Keratinocyte (primary cell): Measurements from ENCODE around the gene CXorf65. TPM values are rescaled to one million over a fixed set of nuclear protein-coding genes. Genes with fewer than 3 reads are reported as not detected.

Source experiments
- DNase-seq: peaks from one replicate; pipeline ENCODE4 v3.0.0-alpha.2; 2011; ENCODE audit warnings: low read depth, missing footprints, low spot score
- FAIRE-seq: peaks from 2 replicates; lab custom pipeline; 2011; peaks lifted over from hg19 to GRCh38; lab: Jason Lieb, UNC
- H2AFZ ChIP-seq: 2 replicates; pipeline ENCODE4 v1.6.0; 2012; ENCODE audit warnings: low read length, control low read depth, inconsistent platforms; ENCODE audit not compliant: control insufficient read depth
- H3K27ac ChIP-seq: 2 replicates; pipeline ENCODE4 v1.5.1; 2011; ENCODE audit warnings: low read length; ENCODE audit not compliant: control insufficient read depth, insufficient read depth
- H3K27me3 ChIP-seq: 3 replicates; pipeline ENCODE4 v1.6.0; 2011; ENCODE audit warnings: low read length; ENCODE audit not compliant: control insufficient read depth, insufficient read depth; ENCODE audit errors: extremely low read depth
- H3K36me3 ChIP-seq, 2 experiments: 2 replicates in 1 of 2; 3 replicates in 1 of 2; pipeline ENCODE4 v1.5.1; 2011; ENCODE audit warnings: low read length in 2 of 2, mild to moderate bottlenecking in 1 of 2; ENCODE audit not compliant: control insufficient read depth in 2 of 2, insufficient read depth in 2 of 2; ENCODE audit errors: extremely low read depth in 1 of 2
- H3K4me1 ChIP-seq: 3 replicates; pipeline ENCODE4 v1.5.1; 2011; ENCODE audit warnings: low read length; ENCODE audit not compliant: control insufficient read depth, insufficient read depth; ENCODE audit errors: extremely low read depth
- H3K4me2 ChIP-seq: 3 replicates; pipeline ENCODE4 v1.6.0; 2011; ENCODE audit warnings: low read depth, low read length; ENCODE audit not compliant: control insufficient read depth, insufficient read depth; ENCODE audit errors: extremely low read depth
- H3K4me3 ChIP-seq, 3 experiments: fragments of 200-600 bp in 1 of 3; sonication (generic) in 1 of 3; 2 replicates in 2 of 3; 3 replicates in 1 of 3; pipeline ENCODE4 v1.5.1; 2011 to 2016; ENCODE audit warnings: low read length in 3 of 3, mild to moderate bottlenecking in 3 of 3, control low read depth in 2 of 3, inconsistent platforms in 1 of 3, low read depth in 1 of 3, mixed read lengths in 1 of 3, mixed run types in 1 of 3, moderate library complexity in 1 of 3; ENCODE audit not compliant: control insufficient read depth in 2 of 3, insufficient read depth in 2 of 3; ENCODE audit errors: extremely low read depth in 1 of 3
- H3K79me2 ChIP-seq: 2 replicates; pipeline ENCODE4 v1.6.0; 2012; ENCODE audit warnings: low read length; ENCODE audit not compliant: control insufficient read depth, insufficient read depth
- H3K9ac ChIP-seq: 3 replicates; pipeline ENCODE4 v1.6.0; 2011; ENCODE audit warnings: low read length; ENCODE audit not compliant: control insufficient read depth, insufficient read depth; ENCODE audit errors: extremely low read depth
- H3K9me1 ChIP-seq: 3 replicates; pipeline ENCODE4 v1.6.0; 2011; ENCODE audit warnings: low read length; ENCODE audit not compliant: control insufficient read depth, insufficient read depth; ENCODE audit errors: extremely low read depth
- H3K9me3 ChIP-seq: 2 replicates; pipeline ENCODE4 v1.5.1; 2012; ENCODE audit warnings: low read depth, low read length; ENCODE audit not compliant: control insufficient read depth
- H4K20me1 ChIP-seq: 3 replicates; pipeline ENCODE4 v1.6.0; 2011; ENCODE audit warnings: low read length; ENCODE audit not compliant: control insufficient read depth, insufficient read depth; ENCODE audit errors: extremely low read depth
- EZH2 ChIP-seq: IDR thresholded peaks from one replicate; pipeline ENCODE4 v1.6.1; 2012; ENCODE audit warnings: inconsistent platforms, mild to moderate bottlenecking, low read length, moderate library complexity
- dilution Hi-C: fragments of 300-500 bp; cut with MboI; formaldehyde crosslinking; loops from one replicate; pipeline ENCODE4 v1.7.0; 2020; ENCODE audit warnings: low sequenced_read_pairs; ENCODE audit not compliant: extremely low pct_ligation_motif_present
- polyA plus RNA-seq, 5 experiments: library from polyadenylated mRNA; depleted of rRNA in 3 of 5; stranded (reverse) in 3 of 5; stranded (forward) in 1 of 5; unstranded in 1 of 5; fragments of >200 nt; gene quantifications; 1 replicate in 1 of 5; 2 replicates in 3 of 5; 3 replicates in 1 of 5; pipeline versions ENCODE4 v1.2.1 to v1.2.3, GENCODE V29; 2011 to 2012; ENCODE audit warnings: missing spikeins in 2 of 5, low read depth in 1 of 5, low replicate concordance in 1 of 5
- TF ChIP-seq, protein P1 (sequence below), 3 experiments: IDR thresholded peaks in 1 of 3; conservative IDR thresholded peaks in 1 of 3; optimal IDR thresholded peaks in 1 of 3; 2 replicates in 2 of 3; 3 replicates in 1 of 3; pipeline versions ENCODE3 to v1.5.1; 2011; ENCODE audit warnings: low read length in 3 of 3, mild to moderate bottlenecking in 3 of 3, moderate library complexity in 2 of 3, control low read depth in 1 of 3, inconsistent platforms in 1 of 3; ENCODE audit not compliant: insufficient read depth in 2 of 3; ENCODE audit errors: extremely low read depth in 1 of 3

CXorf65 gene
- polyA plus RNA-seq, 1 donor (not counting 4 experiments of a cell fraction or from before 2014, with no cell fraction given), result not detected

DNA sequence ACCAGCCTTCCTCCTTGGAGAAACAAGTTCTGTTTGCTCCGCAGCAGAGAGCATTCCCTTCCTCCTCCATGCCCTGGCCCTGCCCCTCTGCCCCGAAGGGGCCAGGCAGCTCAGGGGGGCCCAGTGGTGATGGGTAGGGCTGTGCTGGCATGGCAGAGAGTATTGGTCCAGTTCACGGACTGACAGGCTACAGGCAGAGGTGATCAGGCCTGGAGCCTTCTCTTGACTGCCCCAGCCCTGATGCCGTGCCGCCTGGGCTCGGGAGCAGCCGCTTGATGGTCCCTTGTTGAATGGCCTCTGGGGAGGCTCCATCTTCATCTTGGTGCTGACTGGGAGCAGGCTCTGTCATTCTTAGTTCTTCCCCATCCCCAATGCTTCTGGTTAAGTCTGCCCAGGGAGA lies 47.7 kb upstream of the CXorf65 start:
- TF ChIP-seq, protein P1, sequence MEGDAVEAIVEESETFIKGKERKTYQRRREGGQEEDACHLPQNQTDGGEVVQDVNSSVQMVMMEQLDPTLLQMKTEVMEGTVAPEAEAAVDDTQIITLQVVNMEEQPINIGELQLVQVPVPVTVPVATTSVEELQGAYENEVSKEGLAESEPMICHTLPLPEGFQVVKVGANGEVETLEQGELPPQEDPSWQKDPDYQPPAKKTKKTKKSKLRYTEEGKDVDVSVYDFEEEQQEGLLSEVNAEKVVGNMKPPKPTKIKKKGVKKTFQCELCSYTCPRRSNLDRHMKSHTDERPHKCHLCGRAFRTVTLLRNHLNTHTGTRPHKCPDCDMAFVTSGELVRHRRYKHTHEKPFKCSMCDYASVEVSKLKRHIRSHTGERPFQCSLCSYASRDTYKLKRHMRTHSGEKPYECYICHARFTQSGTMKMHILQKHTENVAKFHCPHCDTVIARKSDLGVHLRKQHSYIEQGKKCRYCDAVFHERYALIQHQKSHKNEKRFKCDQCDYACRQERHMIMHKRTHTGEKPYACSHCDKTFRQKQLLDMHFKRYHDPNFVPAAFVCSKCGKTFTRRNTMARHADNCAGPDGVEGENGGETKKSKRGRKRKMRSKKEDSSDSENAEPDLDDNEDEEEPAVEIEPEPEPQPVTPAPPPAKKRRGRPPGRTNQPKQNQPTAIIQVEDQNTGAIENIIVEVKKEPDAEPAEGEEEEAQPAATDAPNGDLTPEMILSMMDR (optimal IDR thresholded peaks at IDR 0.05 in 1 of 3, IDR thresholded peaks at IDR 0.05 in 1 of 3, conservative IDR thresholded peaks at IDR 0.05 in 1 of 3; ENCODE audit: extremely low read depth in 1 of 3, insufficient read depth in 2 of 3, low read length in 3 of 3), result no peak
- TF ChIP-seq EZH2, result no peak
- FAIRE-seq, result no peak
- no peak overlapping the region for H3K9ac ChIP-seq
- no peaks in the 10 kb centered on the region for H3K36me3 ChIP-seq
- no peaks in the 10 kb centered on the region for H3K4me1 ChIP-seq
- dilution Hi-C loops, result no loop called here
- no peak overlapping the region for H3K27ac ChIP-seq
- no peaks in the 10 kb centered on the region for H3K79me2 ChIP-seq
- no peak overlapping the region for H3K4me3 ChIP-seq
- no peak overlapping the region for H3K4me2 ChIP-seq
- no peaks in the 10 kb centered on the region for H3K9me3 ChIP-seq
- H3K27me3 ChIP-seq, result no peaks in the 10 kb centered on the region
- no peaks in the 10 kb centered on the region for H4K20me1 ChIP-seq
- no peak for DNase-seq
- no peaks in the 10 kb centered on the region for H3K9me1 ChIP-seq
- H2AFZ ChIP-seq, result no peak overlapping the region

DNA sequence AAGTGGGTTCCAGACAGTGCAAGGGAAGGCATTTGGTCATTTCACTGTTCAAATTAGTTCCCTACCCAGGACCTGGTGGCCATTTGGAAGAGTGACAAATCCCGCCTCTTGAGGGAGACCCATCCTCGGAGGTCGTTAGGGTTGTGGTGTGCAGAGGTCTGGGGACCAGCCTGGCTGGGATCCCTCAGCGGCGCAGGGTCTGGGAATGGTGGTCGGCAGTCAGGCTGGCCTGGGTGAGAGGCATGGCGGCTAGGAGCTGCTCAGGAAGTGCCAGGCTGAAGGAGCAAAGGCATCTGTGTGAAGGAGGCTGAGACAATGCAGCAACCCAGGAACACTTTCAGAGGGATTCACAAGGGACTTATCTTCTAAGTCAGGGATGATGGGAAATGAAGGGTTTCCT lies 44.8 kb upstream of the CXorf65 start:
- H3K79me2 ChIP-seq, result no peaks in the 10 kb centered on the region
- dilution Hi-C loops, result no loop called here
- no peaks in the 10 kb centered on the region for H3K9me3 ChIP-seq
- FAIRE-seq (no peak), DNase-seq (no peak)
- no peaks in the 10 kb centered on the region for H3K27me3 ChIP-seq
- no peaks in the 10 kb centered on the region for H4K20me1 ChIP-seq
- H3K36me3 ChIP-seq, result no peaks in the 10 kb centered on the region
- no peak overlapping the region for H3K9ac ChIP-seq
- TF ChIP-seq, protein P1 (optimal IDR thresholded peaks at IDR 0.05 in 1 of 3, IDR thresholded peaks at IDR 0.05 in 1 of 3, conservative IDR thresholded peaks at IDR 0.05 in 1 of 3; ENCODE audit: extremely low read depth in 1 of 3, insufficient read depth in 2 of 3, low read length in 3 of 3), result no peak
- TF ChIP-seq EZH2, result no peak
- no peak overlapping the region for H2AFZ ChIP-seq
- no peaks in the 10 kb centered on the region for H3K4me1 ChIP-seq
- no peak overlapping the region for H3K4me3 ChIP-seq
- no peak overlapping the region for H3K27ac ChIP-seq
- H3K9me1 ChIP-seq, result no peaks in the 10 kb centered on the region
- no peak overlapping the region for H3K4me2 ChIP-seq
